SH-SY5Y (cell line): ENCODE measurements around the gene DPF1.

Source experiments
- GATA2 ChIP-seq: IDR thresholded peaks from 2 replicates; pipeline ENCODE4 v1.6.1; 2011; ENCODE audit warnings: mild to moderate bottlenecking, low read depth, low read length
- GATA3 ChIP-seq: IDR thresholded peaks from 2 replicates; pipeline ENCODE4 v1.6.1; 2011; ENCODE audit warnings: low read depth, mild to moderate bottlenecking, low read length, moderate library complexity

- TF ChIP-seq GATA2 (no peak), GATA3 (no peak)
These were observed 15.5 kb downstream of the DPF1 start for GRCh38 chr19:38208571-38208970.
